HEK293 (cell line): ENCODE results near the gene GUCA1A.
"Not testable (repeated sequence)": the region's sequence is repeated elsewhere in the genome, so short reads cannot be mapped to it uniquely, and the experiment has no call there.

ENCODE experiments used
- CTCF ChIP-seq: fragments of 450-650 bp; formaldehyde crosslinking; IDR thresholded peaks from 2 replicates; pipeline ENCODE4 v1.5.1; 2016; ENCODE audit warnings: missing biosample characterization, missing genetic modification characterization
- KLF1 ChIP-seq: fragments of 450-650 bp; formaldehyde crosslinking; IDR thresholded peaks from 2 replicates; pipeline ENCODE4 v1.5.1; 2016; ENCODE audit warnings: missing biosample characterization, missing genetic modification characterization
- KLF16 ChIP-seq: fragments of 450-650 bp; formaldehyde crosslinking; IDR thresholded peaks from 2 replicates; pipeline ENCODE4 v1.5.1; 2017; ENCODE audit warnings: missing biosample characterization, missing genetic modification characterization
- RBAK ChIP-seq: fragments of 450-650 bp; formaldehyde crosslinking; IDR thresholded peaks from 2 replicates; pipeline ENCODE4 v1.5.1; 2016; ENCODE audit warnings: missing biosample characterization, missing genetic modification characterization
- REST ChIP-seq: fragments of 450-650 bp; formaldehyde crosslinking; IDR thresholded peaks from 2 replicates; pipeline ENCODE4 v1.5.1; 2016; ENCODE audit warnings: missing biosample characterization, missing genetic modification characterization
- SALL2 ChIP-seq: fragments of 450-650 bp; formaldehyde crosslinking; IDR thresholded peaks from 2 replicates; pipeline ENCODE4 v1.5.0; 2017; ENCODE audit warnings: missing biosample characterization, mild to moderate bottlenecking, missing genetic modification characterization, borderline replicate concordance
- ZNF121 ChIP-seq: fragments of 450-650 bp; formaldehyde crosslinking; IDR thresholded peaks from 2 replicates; pipeline ENCODE4 v1.5.1; 2016; ENCODE audit warnings: missing biosample characterization, missing genetic modification characterization
- ZNF133 ChIP-seq: fragments of 450-650 bp; formaldehyde crosslinking; IDR thresholded peaks from 2 replicates; pipeline ENCODE4 v1.5.1; 2016; ENCODE audit warnings: missing biosample characterization, missing genetic modification characterization
- ZNF248 ChIP-seq: fragments of 450-650 bp; formaldehyde crosslinking; IDR thresholded peaks from 2 replicates; pipeline ENCODE4 v1.5.1; 2017; ENCODE audit warnings: missing biosample characterization, missing genetic modification characterization
- ZNF362 ChIP-seq: fragments of 450-650 bp; formaldehyde crosslinking; IDR thresholded peaks from 2 replicates; pipeline ENCODE4 v1.5.1; 2016; ENCODE audit warnings: missing biosample characterization, missing genetic modification characterization

- not testable (repeated sequence) for TF ChIP-seq CTCF (tag by site-specific recombination); KLF1 (tag by site-specific recombination); KLF16 (tag by site-specific recombination); REST (tag by site-specific recombination); RBAK (tag by site-specific recombination); SALL2; ZNF362 (tag by site-specific recombination); ZNF248; ZNF133; ZNF121 (tag by site-specific recombination)
Measured at GRCh38 chr6:42169780-42170179, 3.4 kb upstream of the GUCA1A start.
